Naive B cell (primary cell): ENCODE results near the gene CLEC4G. TPM values are rescaled to one million over a fixed set of nuclear protein-coding genes. Genes with fewer than 3 reads are reported as not detected.
A peak's percentile ranks its signal among the peaks of the same experiment; 100 is the strongest.
"Not testable (repeated sequence)": the region's sequence is repeated elsewhere in the genome, so short reads cannot be mapped to it uniquely, and the experiment has no call there.

Experiments
- ATAC-seq, 2 donors: fragments of 150-1000 bp; cut with Tn5 transposase; 2 replicates each; pipeline ENCODE4 v1.10.0; 2021; ENCODE audit warnings: low read depth in 2 of 2, mild to moderate bottlenecking in 2 of 2, moderate library complexity in 2 of 2
- DNase-seq: peaks from one replicate; pipeline ENCODE4 v3.0.0; 2022
- H3K27ac Mint-ChIP-seq, 6 donors: one replicate each; pipeline ENCODE4 v1.8.0; 2020 to 2022; ENCODE audit warnings: mild to moderate bottlenecking in 6 of 6, mixed read lengths in 6 of 6, moderate library complexity in 5 of 6, inconsistent platforms in 2 of 6
- H3K27me3 Mint-ChIP-seq, 3 donors: one replicate each; pipeline ENCODE4 v1.8.0; 2021 to 2022; ENCODE audit warnings: mixed read lengths in 3 of 3, mild to moderate bottlenecking in 1 of 3
- H3K36me3 Mint-ChIP-seq, 2 donors: one replicate each; pipeline ENCODE4 v1.8.0; 2020 to 2022; ENCODE audit warnings: mixed read lengths in 2 of 2, inconsistent platforms in 1 of 2, mild to moderate bottlenecking in 1 of 2
- H3K4me1 Mint-ChIP-seq, 3 donors: one replicate each; pipeline ENCODE4 v1.8.0; 2020 to 2022; ENCODE audit warnings: mixed read lengths in 3 of 3, inconsistent platforms in 1 of 3, mild to moderate bottlenecking in 1 of 3, moderate library complexity in 1 of 3
- H3K4me3 Mint-ChIP-seq, 8 donors: one replicate each; pipeline ENCODE4 v1.8.0; 2020 to 2022; ENCODE audit warnings: mild to moderate bottlenecking in 8 of 8, mixed read lengths in 8 of 8, moderate library complexity in 8 of 8, inconsistent platforms in 2 of 8
- H3K9me3 Mint-ChIP-seq, 7 donors: one replicate each; pipeline ENCODE4 v1.8.0; 2020 to 2022; ENCODE audit warnings: mixed read lengths in 7 of 7, mild to moderate bottlenecking in 5 of 7, inconsistent platforms in 2 of 7, moderate library complexity in 1 of 7
- polyA plus RNA-seq, 6 donors: library from polyadenylated mRNA; unstranded; fragments of 300-500 nt; fragmentation: Illumina TruSeq; gene quantifications; one replicate each; pipeline ENCODE4 v1.2.3, GENCODE V29; 2021; ENCODE audit warnings: low read depth in 6 of 6

The CLEC4G gene
- polyA plus RNA-seq, 6 donors from 2014 or later = 1.4 to 3.2 (median 1.8) TPM

DNA sequence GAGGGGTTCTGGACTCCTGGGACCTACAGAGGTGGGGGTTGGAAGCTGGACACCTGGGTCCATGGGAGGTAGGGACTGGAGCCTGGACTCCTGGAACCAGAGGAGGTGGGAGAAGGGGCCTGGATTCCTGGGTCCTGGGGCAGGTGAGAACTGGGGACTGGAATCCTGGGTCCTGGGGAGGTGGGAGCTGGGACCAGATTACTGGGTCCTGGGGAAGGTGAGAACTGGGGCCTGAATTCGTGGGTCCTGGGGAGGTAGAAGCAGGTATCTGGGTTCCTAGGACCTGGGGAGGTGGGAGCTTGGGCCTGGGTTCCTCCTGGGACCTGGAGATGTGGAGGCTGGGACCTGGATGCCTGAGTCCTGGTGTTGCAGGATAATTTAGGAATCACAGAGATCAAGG is 31.8 kb upstream of the CLEC4G start:
- H3K36me3 Mint-ChIP-seq = peaks cover 0 to 10% of the 10 kb centered on the region in 2 donors
- H3K27me3 Mint-ChIP-seq = peaks cover 4 to 22% (median 8%) of the 10 kb centered on the region in 3 donors
- peak overlapping the region in 1 of 8 donors; percentile 70 for H3K4me3 Mint-ChIP-seq
- DNase-seq (no peak), ATAC-seq (no peak)
- H3K9me3 Mint-ChIP-seq = peaks cover 0 to 15% (median 11%) of the 10 kb centered on the region in 7 donors
- H3K4me1 Mint-ChIP-seq = peaks cover 11 to 26% (median 18%) of the 10 kb centered on the region in 3 donors
- H3K27ac Mint-ChIP-seq = peak overlapping the region in 2 of 6 donors; percentile 42 to 65

DNA sequence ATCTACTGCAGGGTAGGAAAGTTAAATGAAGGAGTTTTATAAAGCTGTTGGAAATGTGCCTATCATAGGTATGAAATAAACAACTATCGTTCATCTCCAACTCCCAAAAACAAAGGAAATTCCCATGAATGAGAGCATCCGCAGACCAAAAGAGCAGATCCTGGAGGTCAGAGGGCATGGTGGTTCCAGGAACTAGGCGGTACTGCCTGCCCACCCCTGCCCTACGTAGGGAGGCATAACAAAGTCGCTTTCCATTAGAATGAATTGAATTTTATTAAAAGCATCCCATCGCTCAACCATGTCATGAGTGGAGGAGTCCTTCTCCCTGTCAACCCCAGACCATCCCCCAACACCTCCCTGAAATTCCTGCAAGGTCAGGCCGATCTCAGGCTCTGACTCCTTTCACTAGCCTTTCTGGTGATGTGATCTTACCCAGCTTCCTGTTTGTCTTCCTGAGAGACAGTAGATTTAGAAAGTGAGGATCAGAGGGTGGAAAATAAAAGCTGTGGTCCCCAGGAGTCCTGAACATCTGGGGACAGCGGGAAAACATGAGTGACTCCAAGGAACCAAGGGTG is 30.9 kb upstream of the CLEC4G start, which contains the start of gene CLEC4M:
TSS of gene CLEC4M (plus strand) at position 525 of the 575 bp plus-strand sequence. CDS start at position 549, 24 bp downstream.
- Mint-ChIP-seq H3K27ac (peak within 1 kb of the TSS in 3 of 6 donors; percentile 42 to 88 (median 65)), H3K4me1 (peaks cover 11 to 26% (median 18%) of the 10 kb centered on the region in 3 donors), H3K27me3 (peaks cover 3 to 20% (median 8%) of the 10 kb centered on the region in 3 donors), H3K9me3 (peaks cover 0 to 21% (median 17%) of the 10 kb centered on the region in 7 donors), H3K36me3 (peaks cover 0 to 10% of the 10 kb centered on the region in 2 donors), H3K4me3 (peak within 1 kb of the TSS in 6 of 8 donors; percentile 27 to 71 (median 41))
- DNase-seq = no peak
- no peak for ATAC-seq

- peaks cover 15 to 22% (median 17%) of the 10 kb centered on the region in 3 donors for H3K4me1 Mint-ChIP-seq
- H3K4me3 Mint-ChIP-seq = no peak overlapping the region
- H3K27ac Mint-ChIP-seq = peak overlapping the region in 2 of 6 donors; percentile 87 to 88
- H3K9me3 Mint-ChIP-seq = peaks cover 8 to 58% (median 49%) of the 10 kb centered on the region in 7 donors
- H3K27me3 Mint-ChIP-seq = peaks cover 0 to 7% (median 0%) of the 10 kb centered on the region in 3 donors
- no peak for DNase-seq
- no peak for ATAC-seq
- H3K36me3 Mint-ChIP-seq = peaks cover 5 to 40% of the 10 kb centered on the region in 2 donors
Observed at GRCh38 chr19:7759156-7759555, 27.2 kb upstream of the CLEC4G start.

DNA sequence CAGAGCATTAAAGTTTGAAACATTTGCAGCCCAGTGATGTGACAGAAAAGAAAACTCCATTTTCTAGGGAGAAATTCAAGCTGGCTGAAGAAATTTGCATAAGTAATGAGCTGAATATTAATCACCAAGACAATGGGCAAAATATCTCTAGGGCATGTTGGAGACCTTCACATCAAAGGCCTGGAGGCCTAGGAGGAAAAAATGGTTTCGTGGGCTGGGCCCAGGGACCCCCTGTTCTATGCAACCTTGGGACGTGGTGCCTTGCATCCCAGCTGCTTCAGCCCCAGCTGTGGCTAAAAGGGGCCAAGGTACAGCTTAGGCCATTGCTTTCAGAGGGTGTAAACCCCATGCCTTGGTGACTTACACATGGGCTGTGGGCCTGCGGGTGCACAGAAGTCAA is 25.4 kb upstream of the CLEC4G start:
- H3K27ac Mint-ChIP-seq = peak overlapping the region in 1 of 6 donors; percentile 58
- DNase-seq (no peak), ATAC-seq (no peak)
- H3K4me1 Mint-ChIP-seq = peaks cover 5 to 13% (median 13%) of the 10 kb centered on the region in 3 donors
- peaks cover 0 to 4% (median 0%) of the 10 kb centered on the region in 3 donors for H3K27me3 Mint-ChIP-seq
- H3K9me3 Mint-ChIP-seq = peaks cover 8 to 64% (median 49%) of the 10 kb centered on the region in 7 donors
- peaks cover 5 to 40% of the 10 kb centered on the region in 2 donors for H3K36me3 Mint-ChIP-seq
- H3K4me3 Mint-ChIP-seq = peak overlapping the region in 1 of 8 donors; percentile 6

- peaks cover 5 to 44% of the 10 kb centered on the region in 2 donors for H3K36me3 Mint-ChIP-seq
- H3K9me3 Mint-ChIP-seq = peaks cover 8 to 66% (median 51%) of the 10 kb centered on the region in 7 donors
- no peak for ATAC-seq
- H3K27ac Mint-ChIP-seq = peak overlapping the region in 2 of 6 donors; percentile 5 to 49
- no peak overlapping the region for H3K4me3 Mint-ChIP-seq
- H3K27me3 Mint-ChIP-seq = no peaks in the 10 kb centered on the region
- H3K4me1 Mint-ChIP-seq = peaks cover 11 to 24% (median 23%) of the 10 kb centered on the region in 3 donors
- DNase-seq = no peak
Observed at GRCh38 chr19:7756258-7756657, 24.3 kb upstream of the CLEC4G start.

- peaks cover 8 to 14% (median 14%) of the 10 kb centered on the region in 3 donors for H3K27me3 Mint-ChIP-seq
- H3K9me3 Mint-ChIP-seq = peaks cover 11 to 45% (median 24%) of the 10 kb centered on the region in 7 donors
- peak; percentile 82 for DNase-seq
- H3K4me3 Mint-ChIP-seq = peak overlapping the region; percentile 5 to 71 (median 50)
- H3K4me1 Mint-ChIP-seq = peaks cover 43 to 62% (median 52%) of the 10 kb centered on the region in 3 donors
- peak; percentile 96 to 98 for ATAC-seq
- H3K27ac Mint-ChIP-seq = peak overlapping the region; percentile 31 to 99 (median 98)
- H3K36me3 Mint-ChIP-seq = peaks cover 4 to 44% of the 10 kb centered on the region in 2 donors
Observed at GRCh38 chr19:7751157-7751783, 19.4 kb upstream of the CLEC4G start.

DNA sequence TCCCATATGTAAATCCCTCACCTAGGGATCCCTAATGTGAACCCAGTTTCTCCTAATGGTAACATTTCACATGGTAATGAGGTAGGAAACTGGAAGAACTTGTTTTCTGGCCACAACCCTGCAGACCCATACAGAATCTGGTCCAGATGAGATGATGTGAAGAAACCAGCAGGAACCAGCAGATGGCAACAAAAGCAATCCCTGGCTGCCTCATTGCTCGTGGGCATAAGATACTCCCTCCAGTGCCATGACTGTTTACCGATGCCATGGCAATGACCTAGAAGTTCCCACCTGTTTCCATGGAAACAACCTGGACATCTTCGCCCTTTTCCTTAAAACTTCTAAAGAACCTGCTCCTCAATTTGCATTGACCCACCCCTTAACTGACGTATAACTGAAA is 16.8 kb upstream of the CLEC4G start:
- Mint-ChIP-seq H3K4me1 (peaks cover 59 to 73% (median 59%) of the 10 kb centered on the region in 3 donors), H3K36me3 (peaks cover 0 to 23% of the 10 kb centered on the region in 2 donors), H3K27me3 (peaks cover 8 to 14% (median 14%) of the 10 kb centered on the region in 3 donors), H3K9me3 (peaks cover 1 to 26% (median 11%) of the 10 kb centered on the region in 7 donors), H3K27ac (peak overlapping the region in 3 of 6 donors; percentile 38 to 70 (median 51)), H3K4me3 (no peak overlapping the region)
- ATAC-seq (peak in 1 of 2 donors; percentile 15), DNase-seq (peak; percentile 18)

DNA sequence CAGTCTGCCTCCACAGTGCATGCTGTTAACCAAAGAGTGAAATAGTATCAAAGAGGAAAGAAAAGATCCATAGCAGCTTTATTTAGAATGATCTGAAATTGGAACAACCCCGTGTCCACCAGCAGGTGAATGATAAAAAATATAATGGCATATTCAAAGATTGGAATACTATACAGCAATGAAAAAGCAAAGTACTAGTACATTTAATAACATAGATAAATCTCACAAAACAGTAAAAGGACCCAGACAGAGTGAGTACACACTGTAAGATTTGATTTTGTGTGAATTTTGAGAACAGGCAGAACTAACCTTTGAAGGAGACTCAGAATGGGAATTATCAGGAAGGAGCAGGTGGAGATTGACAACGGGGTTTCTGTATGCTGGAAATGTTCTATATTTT is 16.3 kb upstream of the CLEC4G start:
- Mint-ChIP-seq H3K4me1 (peaks cover 61 to 74% (median 62%) of the 10 kb centered on the region in 3 donors), H3K9me3 (peaks cover 1 to 21% (median 10%) of the 10 kb centered on the region in 7 donors), H3K36me3 (peaks cover 0 to 23% of the 10 kb centered on the region in 2 donors), H3K27me3 (peaks cover 8 to 14% (median 14%) of the 10 kb centered on the region in 3 donors), H3K27ac (peak overlapping the region in 3 of 6 donors; percentile 63 to 84 (median 69)), H3K4me3 (peak overlapping the region in 1 of 8 donors; percentile 12)
- DNase-seq (no peak), ATAC-seq (no peak)

GRCh38 chr19:7746903-7747884 is 15.3 kb upstream of the CLEC4G start, which contains the start of gene CD209:
TSS of gene CD209 (minus strand) at chr19:7747534. CDS start at chr19:7747511, 23 bp downstream.
- H3K9me3 Mint-ChIP-seq = peaks cover 1 to 18% (median 8%) of the 10 kb centered on the region in 7 donors
- H3K4me1 Mint-ChIP-seq = peaks cover 65 to 74% (median 65%) of the 10 kb centered on the region in 3 donors
- H3K4me3 Mint-ChIP-seq = peak within 1 kb of the TSS in 3 of 8 donors; percentile 6 to 47 (median 12)
- peak within 1 kb of the TSS; percentile 39 to 95 (median 79) for H3K27ac Mint-ChIP-seq
- DNase-seq = no peak
- ATAC-seq = no peak
- peaks cover 0 to 23% of the 10 kb centered on the region in 2 donors for H3K36me3 Mint-ChIP-seq
- peaks cover 8 to 14% (median 14%) of the 10 kb centered on the region in 3 donors for H3K27me3 Mint-ChIP-seq

DNA sequence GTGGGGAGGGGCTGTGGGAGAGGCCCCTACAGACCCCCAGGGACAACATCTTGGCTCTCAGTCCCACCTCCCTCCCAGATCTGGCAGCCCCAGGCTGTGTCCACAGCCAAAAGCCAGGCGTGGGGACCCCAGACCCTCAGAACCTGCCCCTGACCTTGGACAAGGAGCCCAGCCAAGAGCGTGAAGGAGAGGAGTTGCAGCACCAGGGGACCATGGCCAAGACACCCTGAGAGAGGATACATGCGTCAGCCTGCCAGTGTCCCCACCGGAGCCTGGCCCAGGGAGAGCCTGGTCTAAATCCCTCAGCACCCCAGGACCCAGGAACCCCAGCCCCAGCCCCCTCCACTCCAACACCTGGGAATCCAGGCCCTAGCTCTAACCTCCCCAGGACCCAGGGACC is 14.4 kb upstream of the CLEC4G start:
- Mint-ChIP-seq H3K27me3 (peaks cover 8 to 14% (median 14%) of the 10 kb centered on the region in 3 donors), H3K9me3 (peaks cover 1 to 15% (median 6%) of the 10 kb centered on the region in 7 donors), H3K4me1 (peaks cover 61 to 65% (median 62%) of the 10 kb centered on the region in 3 donors), H3K36me3 (peaks cover 0 to 20% of the 10 kb centered on the region in 2 donors)
- H3K27ac Mint-ChIP-seq, ATAC-seq, H3K4me3 Mint-ChIP-seq, DNase-seq: not testable (repeated sequence)

DNA sequence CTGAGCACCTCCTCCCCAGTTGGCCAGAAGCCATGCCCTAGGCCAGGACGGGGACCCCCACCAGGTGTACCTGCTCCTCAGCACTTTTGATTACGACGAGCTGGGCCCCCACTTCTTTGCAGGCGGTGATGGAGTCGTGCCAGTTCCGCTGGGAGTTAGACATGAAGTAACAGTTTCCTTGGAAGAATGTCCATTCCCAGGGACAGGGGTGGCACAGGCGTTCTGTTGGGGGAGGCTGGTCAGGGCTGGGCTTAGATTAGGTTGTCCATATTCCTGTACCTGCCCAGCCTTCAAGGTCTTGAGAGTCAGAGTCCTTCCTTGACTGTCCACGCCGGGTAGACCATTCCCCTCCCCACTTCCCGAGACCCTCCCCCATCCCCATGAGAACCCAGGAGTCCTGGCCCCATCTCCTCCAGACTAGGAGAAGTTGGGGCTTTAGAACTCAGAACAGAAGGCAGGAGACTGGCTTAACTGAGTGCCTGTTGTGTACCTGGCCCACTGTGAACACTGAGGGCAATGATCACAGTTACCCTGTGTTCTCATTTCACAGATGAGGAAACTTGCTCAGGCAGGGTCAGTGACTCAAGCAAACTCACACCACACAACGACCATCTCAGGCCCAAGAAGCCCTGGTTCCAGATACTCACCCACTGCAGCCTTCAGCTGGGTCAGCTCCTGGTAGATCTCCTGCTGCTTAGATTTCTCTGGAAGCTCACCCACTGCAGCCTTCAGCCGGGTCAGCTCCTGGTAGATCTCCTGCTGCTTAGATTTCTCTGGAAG is 13.2 kb upstream of the CLEC4G start:
- peak overlapping the region in 4 of 8 donors; percentile 27 to 80 (median 54) for H3K4me3 Mint-ChIP-seq
- DNase-seq (no peak), ATAC-seq (no peak)
- H3K36me3 Mint-ChIP-seq = peaks cover 0 to 9% of the 10 kb centered on the region in 2 donors
- peak overlapping the region in 1 of 6 donors; percentile 71 for H3K27ac Mint-ChIP-seq
- H3K27me3 Mint-ChIP-seq = peaks cover 15 to 23% (median 21%) of the 10 kb centered on the region in 3 donors
- peaks cover 0 to 8% (median 2%) of the 10 kb centered on the region in 7 donors for H3K9me3 Mint-ChIP-seq
- peaks cover 53 to 60% (median 58%) of the 10 kb centered on the region in 3 donors for H3K4me1 Mint-ChIP-seq
